ENCODE results near the gene FAM111B. TPM values are rescaled to one million over a fixed set of nuclear protein-coding genes. Genes with fewer than 3 reads are reported as not detected.
"Not testable (repeated sequence)": the region's sequence is repeated elsewhere in the genome, so short reads cannot be mapped to it uniquely, and the experiment has no call there.

Gene FAM111B
- polyA plus RNA-seq, 3 donors from 2014 or later, result 0.88 to 3.1 TPM; not detected in 1

- H3K4me3 Mint-ChIP-seq, DNase-seq, H3K36me3 Mint-ChIP-seq, H3K9me3 Mint-ChIP-seq, H3K27ac Mint-ChIP-seq, H3K4me1 Mint-ChIP-seq: not testable (repeated sequence)
- peaks cover 0 to 11% (median 4%) of the 10 kb centered on the region in 3 donors for H3K27me3 Mint-ChIP-seq (ENCODE audit: low read depth in 3 of 3)
Observed at GRCh38 chr11:59086007-59086406, 21.0 kb upstream of the FAM111B start, which contains the start of gene GLYATL1B. Gene GLYATL1B, plus strand, starts transcription at chr11:59086307. Its CDS starts 0 bp downstream, at chr11:59086307.

DNA sequence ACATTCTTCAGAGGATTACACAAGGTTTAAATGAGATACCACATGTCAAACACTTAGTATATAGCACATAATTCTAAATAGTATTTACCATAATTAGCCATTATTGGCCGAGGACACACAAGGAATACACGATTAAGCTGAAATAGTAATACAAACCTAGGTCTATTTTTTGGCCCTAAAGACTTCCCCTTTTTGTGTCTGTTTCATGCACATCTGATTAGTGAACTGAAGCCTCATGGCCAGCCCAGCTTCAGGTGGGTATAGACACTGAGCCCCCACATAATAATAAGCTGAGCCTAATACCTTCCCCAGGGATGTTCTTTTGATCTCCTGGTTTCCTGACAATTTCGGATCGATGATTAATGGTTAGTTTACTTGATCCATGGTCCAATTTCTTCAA, 18.9 kb upstream of the FAM111B start:
- DNase-seq, result no peak

GRCh38 chr11:59093576-59093975, 13.5 kb upstream of the FAM111B start:
- H3K4me3 Mint-ChIP-seq, H3K27ac Mint-ChIP-seq, H3K9me3 Mint-ChIP-seq, H3K4me1 Mint-ChIP-seq, H3K36me3 Mint-ChIP-seq, DNase-seq: not testable (repeated sequence)
- H3K27me3 Mint-ChIP-seq (ENCODE audit: low read depth in 3 of 3), result peaks cover 2 to 10% (median 7%) of the 10 kb centered on the region in 3 donors

More for the DNA sequence above, 18.9 kb upstream of the FAM111B start:
- Mint-ChIP-seq H3K27ac (no peak overlapping the region), H3K9me3 (no peaks in the 10 kb centered on the region), H3K36me3 (no peaks in the 10 kb centered on the region), H3K27me3 (ENCODE audit: low read depth in 3 of 3) (peaks cover 2 to 8% (median 5%) of the 10 kb centered on the region in 3 donors), H3K4me3 (no peak overlapping the region), H3K4me1 (no peaks in the 10 kb centered on the region)

GRCh38 chr11:59095225-59095624, 11.8 kb upstream of the FAM111B start:
- not testable (repeated sequence) for H3K27ac Mint-ChIP-seq, H3K4me3 Mint-ChIP-seq, H3K36me3 Mint-ChIP-seq, DNase-seq, H3K9me3 Mint-ChIP-seq, H3K4me1 Mint-ChIP-seq
- H3K27me3 Mint-ChIP-seq (ENCODE audit: low read depth in 3 of 3), result peaks cover 2 to 10% (median 7%) of the 10 kb centered on the region in 3 donors

GRCh38 chr11:59095972-59096575, 11.0 kb upstream of the FAM111B start:
- H3K4me3 Mint-ChIP-seq, H3K9me3 Mint-ChIP-seq, H3K27ac Mint-ChIP-seq, H3K4me1 Mint-ChIP-seq, H3K36me3 Mint-ChIP-seq, DNase-seq: not testable (repeated sequence)
- H3K27me3 Mint-ChIP-seq (ENCODE audit: low read depth in 3 of 3), result peaks cover 8 to 10% (median 9%) of the 10 kb centered on the region in 3 donors

GRCh38 chr11:59097113-59097708, 9.8 kb upstream of the FAM111B start:
- no peak overlapping the region for H3K4me3 Mint-ChIP-seq
- DNase-seq, result peak; percentile 46 to 61 (median 56)
- H3K4me1 Mint-ChIP-seq, result peaks cover 4 to 8% of the 10 kb centered on the region in 2 donors
- no peaks in the 10 kb centered on the region for H3K9me3 Mint-ChIP-seq
- H3K27ac Mint-ChIP-seq, result no peak overlapping the region
- H3K36me3 Mint-ChIP-seq, result no peaks in the 10 kb centered on the region
- H3K27me3 Mint-ChIP-seq (ENCODE audit: low read depth in 3 of 3), result peaks cover 8 to 10% (median 10%) of the 10 kb centered on the region in 3 donors

GRCh38 chr11:59097938-59098337, 9.1 kb upstream of the FAM111B start:
- not testable (repeated sequence) for DNase-seq, H3K27ac Mint-ChIP-seq, H3K36me3 Mint-ChIP-seq, H3K9me3 Mint-ChIP-seq, H3K4me3 Mint-ChIP-seq
- Mint-ChIP-seq H3K4me1 (peaks cover 6 to 12% of the 10 kb centered on the region in 2 donors), H3K27me3 (ENCODE audit: low read depth in 3 of 3) (peaks cover 8 to 12% (median 11%) of the 10 kb centered on the region in 3 donors)

DNA sequence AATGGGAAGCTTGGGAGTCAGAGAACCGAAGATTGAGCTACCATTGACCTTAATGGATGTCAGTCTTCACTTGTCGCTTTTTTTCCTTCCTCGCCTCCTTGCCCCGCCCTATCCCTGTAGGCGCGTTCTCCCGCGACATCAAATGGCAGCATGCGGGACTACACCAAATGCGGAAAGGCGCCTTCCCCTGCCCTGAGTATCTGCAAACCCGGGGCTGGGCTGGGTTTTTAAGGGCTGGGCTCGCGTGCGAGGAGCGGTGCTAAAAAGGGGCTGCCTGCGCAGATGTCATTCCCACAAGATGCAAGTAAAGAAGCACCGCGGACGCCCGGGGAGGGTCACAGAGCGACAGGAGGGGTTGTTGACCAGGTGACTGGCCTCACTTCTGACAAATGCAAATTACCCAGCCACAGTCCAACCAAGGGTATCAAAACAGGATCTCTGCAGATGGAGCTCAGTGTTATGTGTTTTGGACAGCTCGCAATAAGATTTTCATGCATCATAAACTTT, 4.7 kb upstream of the FAM111B start:
- H3K36me3 Mint-ChIP-seq, result no peaks in the 10 kb centered on the region
- peak overlapping the region; percentile 49 to 76 (median 68) for H3K4me3 Mint-ChIP-seq
- peak in 2 of 3 donors; percentile 4 to 18 for DNase-seq
- H3K27me3 Mint-ChIP-seq (ENCODE audit: low read depth in 3 of 3), result peaks cover 7 to 14% (median 12%) of the 10 kb centered on the region in 3 donors
- H3K9me3 Mint-ChIP-seq, result no peaks in the 10 kb centered on the region
- no peak overlapping the region for H3K27ac Mint-ChIP-seq
- H3K4me1 Mint-ChIP-seq, result peaks cover 17 to 30% of the 10 kb centered on the region in 2 donors

- not testable (repeated sequence) for H3K36me3 Mint-ChIP-seq; DNase-seq; H3K9me3 Mint-ChIP-seq; H3K27me3 Mint-ChIP-seq (ENCODE audit: low read depth in 3 of 3); H3K27ac Mint-ChIP-seq
- Mint-ChIP-seq H3K4me3 (peak overlapping the region; percentile 83 to 89 (median 87)), H3K4me1 (peaks cover 22 to 32% of the 10 kb centered on the region in 2 donors)
Observed at GRCh38 chr11:59107721-59108120, 684 bp downstream of the FAM111B start.

GRCh38 chr11:59112494-59112893, 5.5 kb downstream of the FAM111B start:
- Mint-ChIP-seq H3K27me3 (ENCODE audit: low read depth in 3 of 3) (no peaks in the 10 kb centered on the region), H3K4me1 (peaks cover 9 to 12% of the 10 kb centered on the region in 2 donors), H3K36me3 (peaks cover under 1 to 20% (median 16%) of the 10 kb centered on the region in 3 donors), H3K4me3 (no peak overlapping the region), H3K9me3 (peaks cover 2 to 9% (median 4%) of the 10 kb centered on the region in 6 donors), H3K27ac (no peak overlapping the region)
- no peak for DNase-seq

- DNase-seq, result no peak
- Mint-ChIP-seq H3K36me3 (peaks cover 9 to 37% (median 31%) of the 10 kb centered on the region in 3 donors), H3K4me3 (no peak overlapping the region), H3K27ac (no peak overlapping the region), H3K9me3 (peaks cover 2 to 26% (median 16%) of the 10 kb centered on the region in 6 donors), H3K4me1 (no peaks in the 10 kb centered on the region), H3K27me3 (ENCODE audit: low read depth in 3 of 3) (peaks cover 0 to 2% (median 0%) of the 10 kb centered on the region in 3 donors)
Observed at GRCh38 chr11:59114344-59114743, 7.3 kb downstream of the FAM111B start.

DNA sequence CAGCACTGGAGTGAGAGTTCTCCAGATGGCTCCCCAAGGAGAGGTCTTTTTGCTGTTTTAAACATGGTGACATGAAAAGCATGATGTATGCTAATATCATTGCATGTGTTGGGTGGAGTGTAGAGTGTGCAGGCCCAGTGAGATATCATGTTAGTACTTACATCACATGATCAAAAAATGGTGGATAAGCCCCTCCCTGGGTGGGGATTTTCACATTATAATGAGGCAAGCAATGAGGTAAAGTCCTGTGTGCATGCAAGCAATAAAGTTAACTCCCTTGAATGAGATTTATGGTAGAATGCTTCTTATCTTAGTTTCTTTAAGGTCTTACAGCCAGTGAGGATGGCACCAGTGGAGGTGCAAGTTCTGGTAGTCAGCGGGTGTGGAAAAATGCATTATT, 8.5 kb downstream of the FAM111B start:
- no peak overlapping the region for H3K4me3 Mint-ChIP-seq
- H3K36me3 Mint-ChIP-seq, result peaks cover 9 to 38% (median 32%) of the 10 kb centered on the region in 3 donors
- peaks cover 2 to 28% (median 16%) of the 10 kb centered on the region in 6 donors for H3K9me3 Mint-ChIP-seq

GRCh38 chr11:59117774-59118173, 10.7 kb downstream of the FAM111B start:
- H3K27ac Mint-ChIP-seq, result no peak overlapping the region
- peaks cover 9 to 38% (median 32%) of the 10 kb centered on the region in 3 donors for H3K36me3 Mint-ChIP-seq
- peaks cover 2 to 28% (median 16%) of the 10 kb centered on the region in 6 donors for H3K9me3 Mint-ChIP-seq
- peaks cover 0 to 2% (median 0%) of the 10 kb centered on the region in 3 donors for H3K27me3 Mint-ChIP-seq (ENCODE audit: low read depth in 3 of 3)
- no peak overlapping the region for H3K4me3 Mint-ChIP-seq
- no peak for DNase-seq
- H3K4me1 Mint-ChIP-seq, result no peaks in the 10 kb centered on the region

More for the DNA sequence above, 8.5 kb downstream of the FAM111B start:
- no peak for DNase-seq
- Mint-ChIP-seq H3K27me3 (ENCODE audit: low read depth in 3 of 3) (peaks cover 0 to 2% (median 0%) of the 10 kb centered on the region in 3 donors), H3K27ac (no peak overlapping the region), H3K4me1 (no peaks in the 10 kb centered on the region)

GRCh38 chr11:59119826-59120225, 12.8 kb downstream of the FAM111B start:
- H3K27ac Mint-ChIP-seq, result no peak overlapping the region
- H3K4me1 Mint-ChIP-seq, result no peaks in the 10 kb centered on the region
- no peak overlapping the region for H3K4me3 Mint-ChIP-seq
- no peak for DNase-seq
- H3K27me3 Mint-ChIP-seq (ENCODE audit: low read depth in 3 of 3), result peaks cover 0 to 2% (median 0%) of the 10 kb centered on the region in 3 donors
- peaks cover 0 to 28% (median 16%) of the 10 kb centered on the region in 6 donors for H3K9me3 Mint-ChIP-seq
- peaks cover 9 to 42% (median 32%) of the 10 kb centered on the region in 3 donors for H3K36me3 Mint-ChIP-seq

Measured in immature natural killer cell (primary cell).